K562 (cell line): Measurements from ENCODE around the gene SUPT7L. TPM values are rescaled to one million over a fixed set of nuclear protein-coding genes. Genes with fewer than 3 reads are reported as not detected.

Source experiments
- ARID2 ChIP-seq: fragments of 450-650 bp; IDR thresholded peaks from 2 replicates; pipeline ENCODE4 v1.6.1; 2017; ENCODE audit warnings: antibody characterized with exemption, mild to moderate bottlenecking
- CBX3 ChIP-seq, 2 experiments: IDR thresholded peaks; 1 replicate in 1 of 2; 2 replicates in 1 of 2; pipeline ENCODE4 v1.6.1; 2012; ENCODE audit warnings: inconsistent platforms in 2 of 2, low read length in 2 of 2, borderline replicate concordance in 1 of 2, control low read depth in 1 of 2
- FUS ChIP-seq: fragments of 200-400 bp; formaldehyde crosslinking; optimal IDR thresholded peaks from 2 replicates; pipeline ENCODE3; 2017; ENCODE audit warnings: low read depth, low read length
- GATA2 ChIP-seq: sonication (generic); formaldehyde crosslinking; IDR thresholded peaks from 2 replicates; pipeline ENCODE4 v1.4.0; 2020; ENCODE audit warnings: mild to moderate bottlenecking, missing genetic modification reagents
- GTF2F1 ChIP-seq: IDR thresholded peaks from 2 replicates; pipeline ENCODE4 v1.6.1; 2011; ENCODE audit warnings: low read depth, low read length, improper control_type of control experiment
- HEY1 ChIP-seq: fragments of 250-450 bp; sonication (Bioruptor Pico); IDR thresholded peaks from 2 replicates; pipeline ENCODE4 v1.5.0; 2020; ENCODE audit warnings: mild to moderate bottlenecking, moderate library complexity, borderline replicate concordance
- KLF16 ChIP-seq: IDR thresholded peaks from 2 replicates; pipeline ENCODE4 v1.6.1; 2016; ENCODE audit warnings: antibody characterized with exemption
- LEF1 ChIP-seq: fragments of 450-650 bp; IDR thresholded peaks from 2 replicates; pipeline ENCODE4 v1.6.1; 2016; ENCODE audit warnings: mild to moderate bottlenecking
- MCM2 ChIP-seq: fragments of 450-650 bp; IDR thresholded peaks from 2 replicates; pipeline ENCODE4 v1.6.1; 2017; ENCODE audit warnings: low read depth, mild to moderate bottlenecking
- NFE2 ChIP-seq: IDR thresholded peaks from 2 replicates; pipeline ENCODE4 v1.6.1; 2014; ENCODE audit warnings: antibody characterized with exemption, low read depth
- NR0B1 ChIP-seq: fragments of 450-650 bp; IDR thresholded peaks from one replicate; pipeline ENCODE4 v1.6.1; 2018; ENCODE audit warnings: mild to moderate bottlenecking, moderate library complexity; ENCODE audit not compliant: partially characterized antibody
- PKNOX1 ChIP-seq: fragments of 450-650 bp; IDR thresholded peaks from 2 replicates; pipeline ENCODE4 v1.6.1; 2016
- RCOR1 ChIP-seq, 2 experiments: IDR thresholded peaks; 2 replicates each; pipeline ENCODE4 v1.6.1; 2012; ENCODE audit warnings: low read depth in 2 of 2, low read length in 2 of 2, borderline replicate concordance in 1 of 2, improper control_type of control experiment in 1 of 2
- SMAD3 ChIP-seq: fragments of 450-650 bp; formaldehyde crosslinking; conservative IDR thresholded peaks from 2 replicates; pipeline ENCODE4 v1.4.0; 2020; ENCODE audit warnings: mild to moderate bottlenecking
- TAF1 ChIP-seq: IDR thresholded peaks from 2 replicates; pipeline ENCODE4 v1.6.1; 2011; ENCODE audit warnings: mild to moderate bottlenecking, low read length, moderate library complexity; ENCODE audit not compliant: insufficient read depth, control insufficient read depth, severe bottlenecking; ENCODE audit errors: extremely low read depth
- TAF7 ChIP-seq: fragments of 450-650 bp; IDR thresholded peaks from 2 replicates; pipeline ENCODE4 v1.6.1; 2016; ENCODE audit warnings: missing genetic modification characterization, missing compliant biosample characterization
- U2AF1 ChIP-seq: fragments of 200-400 bp; formaldehyde crosslinking; optimal IDR thresholded peaks from 2 replicates; pipeline ENCODE3; 2017; ENCODE audit warnings: mild to moderate bottlenecking, low read depth, low read length, moderate library complexity
- ZNF143 ChIP-seq: sonication (generic); formaldehyde crosslinking; IDR thresholded peaks from 2 replicates; pipeline ENCODE4 v1.9.0; 2022; ENCODE audit warnings: mild to moderate bottlenecking, missing genetic modification reagents
- ZNF184 ChIP-seq: sonication (generic); formaldehyde crosslinking; IDR thresholded peaks from 2 replicates; pipeline ENCODE4 v1.5.0; 2020; ENCODE audit warnings: missing genetic modification reagents
- polyA plus RNA-seq, 8 experiments: library from polyadenylated mRNA; depleted of rRNA in 4 of 8; stranded (reverse) in 5 of 8; unstranded in 3 of 8; fragments of >200 nt; fragmentation: Nextera tagmentation in 2 of 8; fragmentation: Illumina TruSeq in 1 of 8; extraction: Ambion mirVana in 2 of 8; extraction: Trizol in 1 of 8; gene quantifications; 2 replicates each; pipeline versions ENCODE4 v1.2.1 to v1.2.3, GENCODE V29; 2011 to 2014; ENCODE audit warnings: inconsistent platforms in 1 of 8, missing spikeins in 1 of 8
- total RNA-seq, 7 experiments: library from RNA; depleted of rRNA in 6 of 7; stranded (reverse); fragments of >200 nt in 6 of 7; fragmentation: Illumina TruSeq in 2 of 7; extraction: Trizol in 2 of 7; gene quantifications; 2 replicates each; pipeline versions ENCODE4 v1.2.1 to v1.2.3, GENCODE V29; 2011 to 2021; ENCODE audit warnings: low replicate concordance in 1 of 7
- TF ChIP-seq, protein P1 (sequence below): sonication (generic); formaldehyde crosslinking; IDR thresholded peaks from 2 replicates; pipeline ENCODE4 v1.8.0; 2023; ENCODE audit warnings: mild to moderate bottlenecking, missing genetic modification reagents
- TF ChIP-seq, protein P2 (sequence below): sonication (generic); formaldehyde crosslinking; IDR thresholded peaks from 2 replicates; pipeline ENCODE4 v1.8.0; 2022; ENCODE audit warnings: mild to moderate bottlenecking, missing genetic modification reagents, borderline replicate concordance

SUPT7L gene
- total and polyA plus RNA-seq, 9 of the 15 experiments (the other 6 are each of a cell fraction or from before 2014, with no cell fraction given) = 22.0 to 72.8 (median 40.2) TPM

DNA sequence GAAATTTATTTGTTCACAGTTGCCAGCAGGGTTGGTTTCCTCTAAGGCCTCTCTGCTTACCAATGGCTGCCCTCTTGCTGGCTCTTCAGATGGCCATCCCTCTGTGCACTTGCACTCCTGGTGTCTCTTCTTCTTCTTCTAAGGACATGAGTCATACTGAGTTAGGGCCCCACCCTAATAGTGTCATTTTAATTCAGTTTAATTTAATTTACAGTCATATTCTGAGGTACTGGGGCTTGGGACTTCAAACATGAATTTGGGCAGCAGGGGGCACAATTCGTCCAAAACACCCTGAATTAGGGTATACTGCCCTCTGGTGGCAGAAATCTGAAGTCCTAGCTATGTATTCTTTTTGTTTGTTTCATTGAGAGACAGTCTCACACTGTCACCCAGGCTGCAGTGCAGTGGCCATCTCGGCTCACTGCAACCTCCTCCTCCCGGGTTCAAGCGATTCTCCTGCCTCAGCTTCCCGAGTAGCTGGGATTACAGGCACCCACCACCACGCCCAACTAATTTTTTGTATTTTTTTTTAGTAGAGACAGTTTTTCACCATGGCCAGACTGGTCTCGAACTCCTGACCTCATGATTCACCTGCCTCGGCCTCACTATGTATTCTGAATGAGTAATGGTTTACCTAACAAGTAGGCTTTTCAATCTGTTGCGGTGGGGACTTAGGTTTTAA lies 20.1 kb upstream of the SUPT7L start (continued):
- TF ChIP-seq, protein P1, sequence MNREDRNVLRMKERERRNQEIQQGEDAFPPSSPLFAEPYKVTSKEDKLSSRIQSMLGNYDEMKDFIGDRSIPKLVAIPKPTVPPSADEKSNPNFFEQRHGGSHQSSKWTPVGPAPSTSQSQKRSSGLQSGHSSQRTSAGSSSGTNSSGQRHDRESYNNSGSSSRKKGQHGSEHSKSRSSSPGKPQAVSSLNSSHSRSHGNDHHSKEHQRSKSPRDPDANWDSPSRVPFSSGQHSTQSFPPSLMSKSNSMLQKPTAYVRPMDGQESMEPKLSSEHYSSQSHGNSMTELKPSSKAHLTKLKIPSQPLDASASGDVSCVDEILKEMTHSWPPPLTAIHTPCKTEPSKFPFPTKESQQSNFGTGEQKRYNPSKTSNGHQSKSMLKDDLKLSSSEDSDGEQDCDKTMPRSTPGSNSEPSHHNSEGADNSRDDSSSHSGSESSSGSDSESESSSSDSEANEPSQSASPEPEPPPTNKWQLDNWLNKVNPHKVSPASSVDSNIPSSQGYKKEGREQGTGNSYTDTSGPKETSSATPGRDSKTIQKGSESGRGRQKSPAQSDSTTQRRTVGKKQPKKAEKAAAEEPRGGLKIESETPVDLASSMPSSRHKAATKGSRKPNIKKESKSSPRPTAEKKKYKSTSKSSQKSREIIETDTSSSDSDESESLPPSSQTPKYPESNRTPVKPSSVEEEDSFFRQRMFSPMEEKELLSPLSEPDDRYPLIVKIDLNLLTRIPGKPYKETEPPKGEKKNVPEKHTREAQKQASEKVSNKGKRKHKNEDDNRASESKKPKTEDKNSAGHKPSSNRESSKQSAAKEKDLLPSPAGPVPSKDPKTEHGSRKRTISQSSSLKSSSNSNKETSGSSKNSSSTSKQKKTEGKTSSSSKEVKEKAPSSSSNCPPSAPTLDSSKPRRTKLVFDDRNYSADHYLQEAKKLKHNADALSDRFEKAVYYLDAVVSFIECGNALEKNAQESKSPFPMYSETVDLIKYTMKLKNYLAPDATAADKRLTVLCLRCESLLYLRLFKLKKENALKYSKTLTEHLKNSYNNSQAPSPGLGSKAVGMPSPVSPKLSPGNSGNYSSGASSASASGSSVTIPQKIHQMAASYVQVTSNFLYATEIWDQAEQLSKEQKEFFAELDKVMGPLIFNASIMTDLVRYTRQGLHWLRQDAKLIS = no peak
- TF ChIP-seq ZNF184 (CRISPR knock-in tag) = no peak
- TF ChIP-seq GATA2 (CRISPR knock-in tag) = no peak
- TF ChIP-seq MCM2 = no peak
- no peak for TF ChIP-seq TAF1
- peak; percentile 73 for TF ChIP-seq KLF16
- TF ChIP-seq FUS = no peak
- 0 out of 4 replicates have a peak, but pooled peaks of 1 of the 2 experiments have one; percentile 29 for TF ChIP-seq RCOR1 (IDR thresholded peaks at IDR 0.05; ENCODE audit: borderline replicate concordance in 1 of 2, low read depth in 2 of 2, low read length in 2 of 2)
- no peak for TF ChIP-seq TAF7 (tag)
- TF ChIP-seq NFE2 = 0 out of 2 replicates have a peak, but pooled peaks have one; percentile 12
- TF ChIP-seq NR0B1 = no peak
- no peak for TF ChIP-seq SMAD3 (CRISPR knock-in tag)
- TF ChIP-seq LEF1 = no peak
- TF ChIP-seq PKNOX1 = peak; percentile 30; the same call in 1 of the 2 replicates
- no peak for TF ChIP-seq GTF2F1
- peak in 1 of 2 experiments; percentile 57; a peak in 1 of 3 replicates for TF ChIP-seq CBX3 (IDR thresholded peaks at IDR 0.05; ENCODE audit: borderline replicate concordance in 1 of 2, low read length in 2 of 2)
- TF ChIP-seq, protein P2, sequence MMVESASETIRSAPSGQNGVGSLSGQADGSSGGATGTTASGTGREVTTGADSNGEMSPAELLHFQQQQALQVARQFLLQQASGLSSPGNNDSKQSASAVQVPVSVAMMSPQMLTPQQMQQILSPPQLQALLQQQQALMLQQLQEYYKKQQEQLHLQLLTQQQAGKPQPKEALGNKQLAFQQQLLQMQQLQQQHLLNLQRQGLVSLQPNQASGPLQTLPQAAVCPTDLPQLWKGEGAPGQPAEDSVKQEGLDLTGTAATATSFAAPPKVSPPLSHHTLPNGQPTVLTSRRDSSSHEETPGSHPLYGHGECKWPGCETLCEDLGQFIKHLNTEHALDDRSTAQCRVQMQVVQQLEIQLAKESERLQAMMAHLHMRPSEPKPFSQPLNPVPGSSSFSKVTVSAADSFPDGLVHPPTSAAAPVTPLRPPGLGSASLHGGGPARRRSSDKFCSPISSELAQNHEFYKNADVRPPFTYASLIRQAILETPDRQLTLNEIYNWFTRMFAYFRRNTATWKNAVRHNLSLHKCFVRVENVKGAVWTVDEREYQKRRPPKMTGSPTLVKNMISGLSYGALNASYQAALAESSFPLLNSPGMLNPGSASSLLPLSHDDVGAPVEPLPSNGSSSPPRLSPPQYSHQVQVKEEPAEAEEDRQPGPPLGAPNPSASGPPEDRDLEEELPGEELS (CRISPR knock-in tag) = no peak
- no peak for TF ChIP-seq ZNF143 (CRISPR knock-in tag)
- TF ChIP-seq ARID2 = peak; percentile 69; the same call in 1 of the 2 replicates
- TF ChIP-seq U2AF1 = no peak
- no peak for TF ChIP-seq HEY1 (CRISPR knock-in tag)
